Body of pancreas (tissue), 4 donors: ENCODE data around the gene C2CD4C.
"Not testable (repeated sequence)": the region's sequence is repeated elsewhere in the genome, so short reads cannot be mapped to it uniquely, and the experiment has no call there.

Experiments used
- CTCF ChIP-seq, 7 experiments: fragments of 450-650 bp in 4 of 7; fragments of 200-600 bp in 3 of 7; sonication (generic) in 3 of 7; IDR thresholded peaks; one replicate each; pipeline ENCODE4 v1.5.1; 2016 to 2019; ENCODE audit warnings: antibody characterized with exemption in 7 of 7
- POLR2A ChIP-seq, 3 donors: fragments of 450-650 bp; IDR thresholded peaks; one replicate each; pipeline ENCODE4 v1.6.1; 2016; ENCODE audit warnings: antibody characterized with exemption in 3 of 3, mild to moderate bottlenecking in 2 of 3

GRCh38 chr19:393560-393959 lies 15.4 kb downstream of the C2CD4C start:
- not testable (repeated sequence) for TF ChIP-seq CTCF, POLR2A (IDR thresholded peaks at IDR 0.05)
